HepG2 (cell line): Measurements from ENCODE around the gene ORM1. TPM values are rescaled to one million over a fixed set of nuclear protein-coding genes. Genes with fewer than 3 reads are reported as not detected.
A peak's percentile ranks its signal among the peaks of the same experiment; 100 is the strongest.
"Not testable (repeated sequence)": the region's sequence is repeated elsewhere in the genome, so short reads cannot be mapped to it uniquely, and the experiment has no call there.

Source experiments
- EP300 ChIP-seq, 3 experiments: sonication (generic) in 1 of 3; formaldehyde crosslinking in 1 of 3; IDR thresholded peaks; 2 replicates each; pipeline versions ENCODE4 v1.5.1 to v1.6.1; 2011 to 2020; ENCODE audit warnings: low read depth in 2 of 3, low read length in 2 of 3, borderline replicate concordance in 1 of 3, improper control_type of control experiment in 1 of 3, mild to moderate bottlenecking in 1 of 3, missing genetic modification reagents in 1 of 3, moderate library complexity in 1 of 3
- FOXO1 ChIP-seq: sonication (generic); formaldehyde crosslinking; IDR thresholded peaks from 2 replicates; pipeline ENCODE4 v1.4.0; 2020; ENCODE audit warnings: missing genetic modification reagents
- GATAD2A ChIP-seq: IDR thresholded peaks from 2 replicates; pipeline ENCODE4 v1.6.1; 2016
- KDM6A ChIP-seq: IDR thresholded peaks from 2 replicates; pipeline ENCODE4 v1.6.1; 2016; ENCODE audit warnings: low read depth
- MED1 ChIP-seq: sonication (generic); formaldehyde crosslinking; IDR thresholded peaks from 2 replicates; pipeline ENCODE4 v1.4.0; 2020; ENCODE audit warnings: missing genetic modification reagents
- MEF2D ChIP-seq: sonication (generic); formaldehyde crosslinking; IDR thresholded peaks from 2 replicates; pipeline ENCODE4 v1.5.1; 2020; ENCODE audit warnings: mild to moderate bottlenecking, missing genetic modification reagents
- NCOA2 ChIP-seq: sonication (generic); formaldehyde crosslinking; IDR thresholded peaks from 2 replicates; pipeline ENCODE4 v1.8.0; 2022; ENCODE audit warnings: inconsistent platforms
- NR2F6 ChIP-seq, 2 experiments: IDR thresholded peaks; 2 replicates each; pipeline ENCODE4 v1.6.1; 2016; ENCODE audit warnings: antibody characterized with exemption in 1 of 2, mild to moderate bottlenecking in 1 of 2
- POLR2G ChIP-seq: fragments of 200-400 bp; formaldehyde crosslinking; IDR thresholded peaks from 2 replicates; pipeline ENCODE4 v1.6.1; 2018; ENCODE audit warnings: mild to moderate bottlenecking, low read depth, low read length, moderate library complexity
- RXRA ChIP-seq: sonication (generic); formaldehyde crosslinking; IDR thresholded peaks from 2 replicates; pipeline ENCODE4 v1.5.1; 2020; ENCODE audit warnings: missing genetic modification reagents
- SALL1 ChIP-seq: sonication (generic); formaldehyde crosslinking; IDR thresholded peaks from 2 replicates; pipeline ENCODE4 v1.8.0; 2022; ENCODE audit warnings: mild to moderate bottlenecking, missing genetic modification reagents
- SKIL ChIP-seq: sonication (generic); formaldehyde crosslinking; IDR thresholded peaks from 2 replicates; pipeline ENCODE4 v1.8.0; 2022; ENCODE audit warnings: missing genetic modification reagents, mild to moderate bottlenecking, moderate library complexity, borderline replicate concordance
- SOX13 ChIP-seq, 3 experiments: fragments of 450-650 bp in 1 of 3; sonication (generic) in 1 of 3; formaldehyde crosslinking in 1 of 3; IDR thresholded peaks in 2 of 3; conservative IDR thresholded peaks in 1 of 3; 2 replicates each; pipeline versions ENCODE4 v1.5.0 to v1.6.1; 2016 to 2020; ENCODE audit warnings: antibody characterized with exemption in 1 of 3, mild to moderate bottlenecking in 1 of 3, missing compliant biosample characterization in 1 of 3, missing genetic modification reagents in 1 of 3, moderate library complexity in 1 of 3
- TBX3 ChIP-seq: fragments of 450-650 bp; IDR thresholded peaks from 2 replicates; pipeline ENCODE4 v1.6.1; 2017; ENCODE audit warnings: antibody characterized with exemption, mild to moderate bottlenecking, inconsistent platforms, borderline replicate concordance
- THRA ChIP-seq: sonication (generic); formaldehyde crosslinking; IDR thresholded peaks from 2 replicates; pipeline ENCODE4 v1.4.0; 2020; ENCODE audit warnings: missing genetic modification reagents, borderline replicate concordance
- ZBTB33 ChIP-seq: sonication (generic); formaldehyde crosslinking; IDR thresholded peaks from 2 replicates; pipeline ENCODE4 v1.4.0; 2020; ENCODE audit warnings: missing genetic modification reagents
- ZNF574 ChIP-seq: sonication (generic); formaldehyde crosslinking; IDR thresholded peaks from 2 replicates; pipeline ENCODE4 v1.4.0; 2020; ENCODE audit warnings: missing genetic modification reagents
- ZNF644 ChIP-seq: IDR thresholded peaks from 2 replicates; pipeline ENCODE4 v1.6.1; 2016; ENCODE audit warnings: low read depth
- polyA plus RNA-seq, 8 experiments: library from polyadenylated mRNA; depleted of rRNA in 3 of 8; stranded (reverse) in 7 of 8; unstranded in 1 of 8; fragments of >200 nt; fragmentation: Illumina TruSeq in 4 of 8; extraction: Trizol in 4 of 8; gene quantifications; 2 replicates each; pipeline versions ENCODE4 v1.2.1 to v1.2.3, GENCODE V29; 2011 to 2016; ENCODE audit warnings: low read depth in 4 of 8, missing spikeins in 1 of 8, mixed read lengths in 1 of 8; ENCODE audit not compliant: insufficient read depth in 1 of 8
- total RNA-seq, 5 experiments: library from RNA; depleted of rRNA; stranded (reverse); fragments of >200 nt; fragmentation: Illumina TruSeq; extraction: Trizol; gene quantifications; 2 replicates each; pipeline ENCODE4 v1.2.3, GENCODE V29; 2016; ENCODE audit warnings: low read depth in 1 of 5

ORM1 gene
- total and polyA plus RNA-seq, 2 of the 13 experiments (the other 11 are each of a cell fraction or from before 2014, with no cell fraction given) = 699 to 1,180 TPM

- TF ChIP-seq THRA (peak; percentile 54; the same call in 1 of the 2 replicates), GATAD2A (peak; percentile 70), POLR2G (0 out of 2 replicates have a peak, but pooled peaks have one; percentile 27), KDM6A (peak; percentile 85), EP300 (IDR thresholded peaks at IDR 0.05; ENCODE audit: low read depth in 2 of 2, low read length in 2 of 2) (peak in 1 of 2 experiments; percentile 56; a peak in 1 of 4 replicates), SOX13 (CRISPR knock-in tag; conservative IDR thresholded peaks at IDR 0.05 in 1 of 2, IDR thresholded peaks at IDR 0.05 in 1 of 2) (peak in 1 of 2 experiments; percentile 56; a peak in 1 of 4 replicates), NCOA2 (peak; percentile 79), ZNF644 (CRISPR knock-in tag) (peak; percentile 47; the same call in 1 of the 2 replicates), TBX3 (peak; percentile 47; the same call in 1 of the 2 replicates), SKIL (CRISPR knock-in tag) (peak; percentile 31; the same call in 1 of the 2 replicates), ZNF574 (CRISPR knock-in tag) (0 out of 2 replicates have a peak, but pooled peaks have one; percentile 33), MED1 (CRISPR knock-in tag) (peak; percentile 65; the same call in 1 of the 2 replicates), ZBTB33 (0 out of 2 replicates have a peak, but pooled peaks have one; percentile 13), RXRA (CRISPR knock-in tag) (peak; percentile 53; the same call in 1 of the 2 replicates), FOXO1 (peak; percentile 72), SALL1 (CRISPR knock-in tag) (peak; percentile 62; the same call in 1 of the 2 replicates), NR2F6 (IDR thresholded peaks at IDR 0.05) (peak; percentile 37; the same call in 1 of the 2 replicates), NR2F6 (CRISPR knock-in tag; IDR thresholded peaks at IDR 0.05) (peak; percentile 50; the same call in 1 of the 2 replicates), MEF2D (0 out of 2 replicates have a peak, but pooled peaks have one; percentile 21)
- not testable (repeated sequence) for TF ChIP-seq EP300 (CRISPR knock-in tag; IDR thresholded peaks at IDR 0.05; ENCODE audit: borderline replicate concordance); SOX13 (IDR thresholded peaks at IDR 0.05)
- TF ChIP-seq, all 625 proteins: peak for 62; not testable (repeated sequence) for 563
Measured at GRCh38 chr9:114328937-114329624, 6.2 kb downstream of the ORM1 start (continued).
